WERI-Rb-1 (cell line): Measurements from ENCODE around the gene PPOX.

Experiments
- DNase-seq: peaks from one replicate; pipeline ENCODE4 v3.0.0-alpha.2; 2020
- H3K27ac ChIP-seq: fragments of 250-450 bp; sonication (Bioruptor Pico); 2 replicates; pipeline ENCODE4 v1.5.1; 2020; ENCODE audit warnings: mild to moderate bottlenecking, moderate library complexity
- H3K27me3 ChIP-seq: fragments of 250-450 bp; sonication (Bioruptor Pico); 2 replicates; pipeline ENCODE4 v1.5.1; 2021; ENCODE audit warnings: mild to moderate bottlenecking, low read depth, moderate library complexity; ENCODE audit not compliant: insufficient read depth, severe bottlenecking
- H3K36me3 ChIP-seq: fragments of 250-450 bp; sonication (Bioruptor Pico); 2 replicates; pipeline ENCODE4 v1.5.1; 2020; ENCODE audit warnings: mild to moderate bottlenecking, moderate library complexity
- H3K4me3 ChIP-seq: 2 replicates; pipeline ENCODE4 v1.5.1; 2011; ENCODE audit warnings: low read depth, mild to moderate bottlenecking, control low read depth, low read length
- H3K9me3 ChIP-seq: fragments of 250-450 bp; sonication (Bioruptor Pico); 2 replicates; pipeline ENCODE4 v1.5.1; 2021; ENCODE audit warnings: mild to moderate bottlenecking, moderate library complexity; ENCODE audit not compliant: severe bottlenecking
- TF ChIP-seq, protein P1 (sequence below): IDR thresholded peaks from 2 replicates; pipeline ENCODE4 v1.5.1; 2011; ENCODE audit warnings: low read depth, mild to moderate bottlenecking, control low read depth, inconsistent platforms, low read length

The PPOX gene

DNA sequence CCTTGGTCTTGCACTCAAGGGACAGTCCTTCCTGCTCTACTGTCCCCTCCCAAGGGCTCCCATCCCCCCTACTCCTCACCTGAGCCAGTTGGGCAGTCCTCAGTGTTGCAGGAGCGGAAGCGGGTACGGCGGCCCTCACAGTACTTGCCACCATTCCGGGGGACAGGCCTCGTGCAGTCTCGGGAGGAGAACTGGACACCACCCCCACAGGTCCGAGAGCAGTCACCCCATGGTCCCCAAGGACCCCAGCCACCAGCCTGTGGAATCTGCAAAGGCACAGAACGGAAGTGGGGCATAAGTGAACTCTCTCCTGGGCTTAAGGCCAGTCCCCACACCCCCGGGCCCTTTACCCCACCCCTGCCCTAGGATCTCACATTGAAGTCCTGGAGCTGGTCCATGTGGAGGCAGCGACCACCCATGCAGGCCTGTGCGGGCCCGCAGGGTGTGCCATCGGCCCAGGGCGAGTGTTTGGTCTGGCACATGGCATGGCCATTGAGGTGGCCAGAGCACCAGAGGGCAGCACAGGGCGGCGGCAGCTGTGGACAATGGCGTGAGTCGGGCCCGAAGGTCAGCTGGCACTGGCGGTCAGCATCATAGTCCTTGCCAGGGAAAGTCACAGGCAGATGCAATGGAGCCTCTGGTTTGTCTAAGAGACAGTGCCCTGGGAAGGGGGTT, 27.5 kb downstream of the PPOX start:
- H3K9me3 ChIP-seq, result no peaks in the 10 kb centered on the region
- DNase-seq, result no peak
- H3K4me3 ChIP-seq, result no peak overlapping the region
- no peaks in the 10 kb centered on the region for H3K27me3 ChIP-seq
- TF ChIP-seq, protein P1, sequence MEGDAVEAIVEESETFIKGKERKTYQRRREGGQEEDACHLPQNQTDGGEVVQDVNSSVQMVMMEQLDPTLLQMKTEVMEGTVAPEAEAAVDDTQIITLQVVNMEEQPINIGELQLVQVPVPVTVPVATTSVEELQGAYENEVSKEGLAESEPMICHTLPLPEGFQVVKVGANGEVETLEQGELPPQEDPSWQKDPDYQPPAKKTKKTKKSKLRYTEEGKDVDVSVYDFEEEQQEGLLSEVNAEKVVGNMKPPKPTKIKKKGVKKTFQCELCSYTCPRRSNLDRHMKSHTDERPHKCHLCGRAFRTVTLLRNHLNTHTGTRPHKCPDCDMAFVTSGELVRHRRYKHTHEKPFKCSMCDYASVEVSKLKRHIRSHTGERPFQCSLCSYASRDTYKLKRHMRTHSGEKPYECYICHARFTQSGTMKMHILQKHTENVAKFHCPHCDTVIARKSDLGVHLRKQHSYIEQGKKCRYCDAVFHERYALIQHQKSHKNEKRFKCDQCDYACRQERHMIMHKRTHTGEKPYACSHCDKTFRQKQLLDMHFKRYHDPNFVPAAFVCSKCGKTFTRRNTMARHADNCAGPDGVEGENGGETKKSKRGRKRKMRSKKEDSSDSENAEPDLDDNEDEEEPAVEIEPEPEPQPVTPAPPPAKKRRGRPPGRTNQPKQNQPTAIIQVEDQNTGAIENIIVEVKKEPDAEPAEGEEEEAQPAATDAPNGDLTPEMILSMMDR, result peak; percentile 23; the same call in 1 of the 2 replicates
- peaks cover 34% of the 10 kb centered on the region for H3K36me3 ChIP-seq
- no peak overlapping the region for H3K27ac ChIP-seq

DNA sequence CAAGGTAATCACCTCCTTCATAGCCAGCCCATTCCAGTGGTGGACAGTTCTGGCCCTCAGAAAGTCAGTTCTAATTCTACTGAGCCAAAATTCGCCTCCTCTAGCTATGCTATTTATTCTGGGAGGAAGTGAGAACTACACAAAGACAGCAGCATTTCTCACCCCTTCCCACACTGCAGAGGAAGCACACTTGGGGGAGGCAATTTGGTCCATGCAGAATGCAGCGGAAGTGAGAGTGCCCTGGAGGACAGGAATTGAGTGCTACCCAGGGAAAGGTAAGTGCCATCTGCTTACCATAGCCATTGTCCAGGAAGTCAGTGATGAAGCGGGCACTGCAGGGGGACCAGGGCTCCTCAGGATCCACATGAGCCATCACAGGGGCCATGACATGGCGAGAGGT, 28.9 kb downstream of the PPOX start:
- Histone ChIP-seq H3K4me3 (no peak overlapping the region), H3K9me3 (no peaks in the 10 kb centered on the region), H3K36me3 (peaks cover 34% of the 10 kb centered on the region), H3K27me3 (no peaks in the 10 kb centered on the region), H3K27ac (no peak overlapping the region)
- DNase-seq, result no peak
- TF ChIP-seq, protein P1, result no peak

DNA sequence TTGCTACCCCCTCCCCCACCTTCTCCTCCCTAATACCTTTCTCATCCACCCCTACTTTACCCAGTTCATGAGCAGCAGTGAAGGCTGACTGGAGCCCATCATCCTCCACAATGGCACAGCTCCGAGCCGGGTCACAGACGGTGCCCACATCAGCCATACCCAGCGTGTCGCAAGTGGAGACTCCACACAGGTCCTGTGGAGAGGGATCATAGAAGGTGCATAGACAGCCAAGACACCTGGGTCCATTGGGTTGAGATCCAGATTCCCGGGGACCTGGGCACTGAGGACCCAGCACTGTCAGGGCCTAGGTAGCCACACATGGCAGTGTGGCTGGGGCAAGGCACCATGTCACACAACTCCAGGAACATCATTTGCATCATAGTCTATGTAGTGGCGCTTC, 29.9 kb downstream of the PPOX start:
- H3K4me3 ChIP-seq, result no peak overlapping the region
- peaks cover 30% of the 10 kb centered on the region for H3K36me3 ChIP-seq
- TF ChIP-seq, protein P1, result no peak
- H3K27me3 ChIP-seq, result no peaks in the 10 kb centered on the region
- no peak for DNase-seq
- no peaks in the 10 kb centered on the region for H3K9me3 ChIP-seq
- H3K27ac ChIP-seq, result peak overlapping the region; percentile 96

DNA sequence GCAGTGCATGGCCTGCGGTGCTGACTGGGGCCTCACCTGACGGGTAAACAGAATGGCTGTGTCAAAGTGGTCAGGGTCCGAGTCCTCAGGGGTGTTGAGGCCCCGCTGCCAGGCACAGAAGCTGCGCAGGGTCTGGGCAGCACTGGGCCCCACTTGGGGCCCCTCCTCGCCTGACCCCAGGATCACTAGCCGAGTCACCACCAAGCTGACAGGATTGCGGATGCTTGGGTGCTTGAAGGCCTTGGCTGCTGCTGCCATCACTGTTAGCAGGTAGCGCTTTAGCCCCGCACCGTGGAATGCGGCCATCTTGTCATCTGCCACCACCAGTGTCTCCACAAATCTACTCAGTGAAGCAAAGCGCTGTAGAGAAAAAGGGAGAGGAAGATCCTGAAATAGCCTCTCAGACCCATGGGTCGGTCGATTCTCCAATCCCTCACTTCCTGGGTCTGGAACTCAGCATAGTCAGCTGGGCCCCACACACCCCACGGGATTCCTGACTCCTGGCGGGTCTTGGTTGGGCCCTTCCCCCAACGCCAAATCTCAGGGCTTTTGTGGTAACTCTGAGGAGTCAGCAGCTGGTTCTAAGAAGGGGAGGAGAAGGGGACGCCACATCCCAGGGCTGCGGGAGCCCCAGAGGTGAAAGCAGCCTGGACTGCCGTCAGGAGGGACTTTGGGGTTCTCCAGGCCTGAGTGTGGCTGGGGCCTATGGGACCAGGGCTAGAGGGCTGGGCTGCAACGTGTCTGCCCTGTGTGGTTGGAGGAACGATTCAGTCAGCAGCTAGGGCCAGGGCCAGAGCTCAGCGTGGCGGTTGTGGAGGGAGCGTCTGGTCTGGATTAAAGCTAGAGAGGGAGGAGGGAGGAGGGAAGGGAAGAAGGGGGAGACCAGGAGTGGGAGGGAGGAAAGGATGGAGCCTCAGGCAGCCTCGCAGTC, 30.6 kb downstream of the PPOX start:
- TF ChIP-seq, protein P1, result no peak
- peak; percentile 98 for DNase-seq
- peak overlapping the region; percentile 36 for H3K4me3 ChIP-seq
- H3K36me3 ChIP-seq, result peaks cover 23% of the 10 kb centered on the region
- H3K27ac ChIP-seq, result peak overlapping the region; percentile 96
- no peaks in the 10 kb centered on the region for H3K9me3 ChIP-seq
- no peaks in the 10 kb centered on the region for H3K27me3 ChIP-seq

DNA sequence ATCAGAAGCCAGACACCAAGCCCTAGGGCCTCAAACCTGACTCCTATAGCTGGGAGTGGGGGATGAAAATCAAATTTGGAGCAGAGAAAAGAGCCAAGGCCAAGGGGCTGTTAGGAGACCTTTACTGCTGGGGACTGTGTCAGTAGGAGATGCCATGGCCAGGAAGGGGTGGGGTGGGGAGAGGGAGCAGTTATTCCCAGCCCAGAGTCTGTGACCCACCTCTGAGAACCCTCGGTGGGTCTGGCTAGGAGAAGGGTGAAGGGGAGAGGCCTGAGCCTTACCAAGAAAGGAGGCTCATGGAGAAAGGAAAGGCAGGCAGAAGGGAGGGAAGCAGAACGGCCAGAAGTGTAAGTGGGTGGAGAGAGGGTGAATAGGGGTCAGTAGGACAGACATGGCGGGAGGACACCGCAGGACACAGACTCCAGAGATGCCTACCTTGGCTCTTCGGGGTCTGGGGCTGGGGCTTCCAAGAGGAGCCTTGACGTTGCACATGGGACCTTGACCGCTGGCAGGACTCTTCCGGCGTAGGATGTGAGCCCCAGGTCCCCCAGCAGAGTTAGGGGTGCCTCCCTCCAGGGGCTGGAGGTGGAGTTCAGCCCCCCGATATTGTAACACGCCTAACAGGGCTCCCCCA, 31.5 kb downstream of the PPOX start:
- H3K27ac ChIP-seq, result peak overlapping the region; percentile 96
- TF ChIP-seq, protein P1, result no peak
- H3K4me3 ChIP-seq, result peak overlapping the region; percentile 28
- no peak for DNase-seq
- no peaks in the 10 kb centered on the region for H3K9me3 ChIP-seq
- H3K36me3 ChIP-seq, result peaks cover 17% of the 10 kb centered on the region
- H3K27me3 ChIP-seq, result no peaks in the 10 kb centered on the region
